HepG2 (cell line): Measurements from ENCODE around the gene NCOA6. TPM values are rescaled to one million over a fixed set of nuclear protein-coding genes. Genes with fewer than 3 reads are reported as not detected.

Experiments used
- CHD2 ChIP-seq: IDR thresholded peaks from 2 replicates; pipeline ENCODE4 v1.6.1; 2011; ENCODE audit warnings: low read depth, low read length, improper control_type of control experiment
- FOXJ3 ChIP-seq: sonication (generic); formaldehyde crosslinking; IDR thresholded peaks from 2 replicates; pipeline ENCODE4 v1.4.0; 2020; ENCODE audit warnings: missing genetic modification reagents, mild to moderate bottlenecking, borderline replicate concordance
- HNF4G ChIP-seq, 2 experiments: sonication (generic) in 1 of 2; formaldehyde crosslinking in 1 of 2; IDR thresholded peaks; 2 replicates each; pipeline versions ENCODE4 v1.4.0 to v1.6.1; 2011 to 2020; ENCODE audit warnings: borderline replicate concordance in 2 of 2, low read depth in 2 of 2, mild to moderate bottlenecking in 2 of 2, low read length in 1 of 2, missing genetic modification reagents in 1 of 2, moderate library complexity in 1 of 2
- HOXD1 ChIP-seq: sonication (generic); formaldehyde crosslinking; IDR thresholded peaks from 2 replicates; pipeline ENCODE4 v1.5.0; 2020; ENCODE audit warnings: missing genetic modification reagents
- JARID2 ChIP-seq: sonication (generic); formaldehyde crosslinking; IDR thresholded peaks from 2 replicates; pipeline ENCODE4 v1.8.1; 2023; ENCODE audit warnings: missing genetic modification reagents, inconsistent platforms; ENCODE audit not compliant: insufficient replicate concordance
- LBX2 ChIP-seq: sonication (generic); formaldehyde crosslinking; IDR thresholded peaks from 2 replicates; pipeline ENCODE4 v1.5.0; 2020; ENCODE audit warnings: missing genetic modification reagents, mild to moderate bottlenecking, borderline replicate concordance
- MTA1 ChIP-seq: sonication (generic); formaldehyde crosslinking; IDR thresholded peaks from 2 replicates; pipeline ENCODE4 v1.4.0; 2020; ENCODE audit warnings: missing genetic modification reagents, mild to moderate bottlenecking, borderline replicate concordance
- MXD4 ChIP-seq: IDR thresholded peaks from 2 replicates; pipeline ENCODE4 v1.6.1; 2016; ENCODE audit warnings: mild to moderate bottlenecking, missing biosample characterization, missing genetic modification reagents
- MXI1 ChIP-seq: IDR thresholded peaks from 3 replicates; pipeline ENCODE4 v1.6.1; 2012; ENCODE audit warnings: low read depth, low read length, inconsistent platforms, borderline replicate concordance
- NR2C2 ChIP-seq: sonication (generic); formaldehyde crosslinking; IDR thresholded peaks from 2 replicates; pipeline ENCODE4 v1.4.0; 2020; ENCODE audit warnings: missing genetic modification reagents, mild to moderate bottlenecking, moderate library complexity, borderline replicate concordance
- PHB2 ChIP-seq: fragments of 450-650 bp; IDR thresholded peaks from 2 replicates; pipeline ENCODE4 v1.6.1; 2018; ENCODE audit not compliant: partially characterized antibody
- TFDP2 ChIP-seq: sonication (generic); formaldehyde crosslinking; IDR thresholded peaks from 2 replicates; pipeline ENCODE4 v1.4.0; 2020; ENCODE audit warnings: missing genetic modification reagents
- TGIF2 ChIP-seq: IDR thresholded peaks from 2 replicates; pipeline ENCODE4 v1.6.1; 2016; ENCODE audit warnings: control low read depth, missing compliant biosample characterization
- ZMAT5 ChIP-seq: sonication (generic); formaldehyde crosslinking; IDR thresholded peaks from 2 replicates; pipeline ENCODE4 v1.5.0; 2020; ENCODE audit warnings: mild to moderate bottlenecking, low read depth, missing genetic modification reagents, borderline replicate concordance
- ZNF10 ChIP-seq: sonication (generic); formaldehyde crosslinking; IDR thresholded peaks from 2 replicates; pipeline ENCODE4 v1.4.0; 2020; ENCODE audit warnings: mild to moderate bottlenecking, low read depth, missing genetic modification reagents, borderline replicate concordance
- ZNF17 ChIP-seq: sonication (generic); formaldehyde crosslinking; IDR thresholded peaks from 2 replicates; pipeline ENCODE4 v1.5.0; 2020; ENCODE audit warnings: mild to moderate bottlenecking, missing genetic modification reagents
- ZNF589 ChIP-seq: sonication (generic); formaldehyde crosslinking; conservative IDR thresholded peaks from 2 replicates; pipeline ENCODE4 v1.8.0; 2022; ENCODE audit warnings: mild to moderate bottlenecking, moderate library complexity, missing genetic modification reagents
- ZNF646 ChIP-seq: sonication (generic); formaldehyde crosslinking; IDR thresholded peaks from 2 replicates; pipeline ENCODE4 v1.9.0; 2021; ENCODE audit warnings: mild to moderate bottlenecking, missing genetic modification reagents
- polyA plus RNA-seq, 8 experiments: library from polyadenylated mRNA; depleted of rRNA in 3 of 8; stranded (reverse) in 7 of 8; unstranded in 1 of 8; fragments of >200 nt; fragmentation: Illumina TruSeq in 4 of 8; extraction: Trizol in 4 of 8; gene quantifications; 2 replicates each; pipeline versions ENCODE4 v1.2.1 to v1.2.3, GENCODE V29; 2011 to 2016; ENCODE audit warnings: low read depth in 4 of 8, missing spikeins in 1 of 8, mixed read lengths in 1 of 8; ENCODE audit not compliant: insufficient read depth in 1 of 8
- total RNA-seq, 5 experiments: library from RNA; depleted of rRNA; stranded (reverse); fragments of >200 nt; fragmentation: Illumina TruSeq; extraction: Trizol; gene quantifications; 2 replicates each; pipeline ENCODE4 v1.2.3, GENCODE V29; 2016; ENCODE audit warnings: low read depth in 1 of 5

Gene NCOA6
- total and polyA plus RNA-seq, 2 of the 13 experiments (the other 11 are each of a cell fraction or from before 2014, with no cell fraction given) = 11.2 to 29.3 TPM

- TF ChIP-seq ZNF646 (CRISPR knock-in tag) = no peak
- 0 out of 2 replicates have a peak, but pooled peaks have one; percentile 62 for TF ChIP-seq ZNF589 (CRISPR knock-in tag)
- 0 out of 2 replicates have a peak, but pooled peaks have one; percentile 4 for TF ChIP-seq CHD2
- TF ChIP-seq LBX2 = 0 out of 2 replicates have a peak, but pooled peaks have one; percentile 39
- no peak for TF ChIP-seq JARID2 (CRISPR knock-in tag)
- TF ChIP-seq MTA1 (CRISPR knock-in tag) = no peak; the same call in 1 of the 2 replicates
- TF ChIP-seq HOXD1 (CRISPR knock-in tag) = 0 out of 2 replicates have a peak, but pooled peaks have one; percentile 58
- TF ChIP-seq TGIF2 (CRISPR knock-in tag) = 0 out of 2 replicates have a peak, but pooled peaks have one; percentile 19
- TF ChIP-seq ZMAT5 = no peak
- TF ChIP-seq NR2C2 (CRISPR knock-in tag) = no peak
- TF ChIP-seq ZNF17 = 0 out of 2 replicates have a peak, but pooled peaks have one; percentile 9
- no peak for TF ChIP-seq PHB2
- 0 out of 2 replicates have a peak, but pooled peaks have one; percentile 71 for TF ChIP-seq ZNF10 (CRISPR knock-in tag)
- TF ChIP-seq FOXJ3 (CRISPR knock-in tag) = no peak
- no peak for TF ChIP-seq TFDP2 (CRISPR knock-in tag)
- TF ChIP-seq MXD4 = no peak
- no peak for TF ChIP-seq HNF4G (IDR thresholded peaks at IDR 0.05; ENCODE audit: borderline replicate concordance, low read depth, low read length)
- peak; percentile 79; the same call in 1 of the 2 replicates for TF ChIP-seq HNF4G (CRISPR knock-in tag; IDR thresholded peaks at IDR 0.05; ENCODE audit: borderline replicate concordance, low read depth)
- peak; percentile 32; the same call in 1 of the 3 replicates for TF ChIP-seq MXI1
Measured at GRCh38 chr20:34705008-34705396, 120.4 kb downstream of the NCOA6 start (continued).
